Adrenal gland (tissue), 12 donors: ENCODE results near the gene CECR2. TPM values are rescaled to one million over a fixed set of nuclear protein-coding genes. Genes with fewer than 3 reads are reported as not detected.

Source experiments
- DNase-seq, 7 donors: peaks; one replicate each; pipeline ENCODE4 v3.0.0-alpha.2; 2019 to 2020
- H3K27ac ChIP-seq, 5 donors: fragments of 200-600 bp; sonication (generic) in 4 of 5; 1 replicate in 3 of 5; 2 replicates in 2 of 5; pipeline versions ENCODE4 v1.5.1 to v1.8.0; 2016 to 2020; ENCODE audit warnings: mild to moderate bottlenecking in 1 of 5
- H3K27me3 ChIP-seq: fragments of 200-600 bp; 2 replicates; pipeline ENCODE4 v1.8.0; 2021
- H3K36me3 ChIP-seq, 2 donors: fragments of 200-600 bp; replicated peaks in 1 of 2; 1 replicate in 1 of 2; 2 replicates in 1 of 2; pipeline versions ENCODE4 v1.5.1 to v1.8.0; 2018 to 2022
- H3K4me1 ChIP-seq, 2 donors: fragments of 200-600 bp; replicated peaks in 1 of 2; 1 replicate in 1 of 2; 2 replicates in 1 of 2; pipeline versions ENCODE4 v1.5.1 to v1.8.0; 2018 to 2021
- H3K4me3 ChIP-seq, 4 donors: fragments of 200-600 bp; sonication (generic) in 3 of 4; one replicate each; pipeline ENCODE4 v1.5.1; 2016 to 2018
- H3K9me3 ChIP-seq, 3 donors: fragments of 200-600 bp; sonication (generic) in 1 of 3; replicated peaks in 1 of 3; 1 replicate in 2 of 3; 2 replicates in 1 of 3; pipeline versions ENCODE4 v1.5.1 to v1.8.0; 2016 to 2021
- CTCF ChIP-seq, 6 experiments: fragments of 450-650 bp in 4 of 6; fragments of 200-600 bp in 2 of 6; sonication (generic) in 1 of 6; IDR thresholded peaks; 1 replicate in 5 of 6; 2 replicates in 1 of 6; pipeline versions ENCODE4 v1.5.1 to v1.8.0; 2016 to 2021; ENCODE audit warnings: antibody characterized with exemption in 6 of 6, mild to moderate bottlenecking in 2 of 6, moderate library complexity in 1 of 6
- POLR2A ChIP-seq, 2 donors: fragments of 450-650 bp; IDR thresholded peaks; one replicate each; pipeline ENCODE4 v1.6.1; 2017; ENCODE audit warnings: antibody characterized with exemption in 2 of 2, mild to moderate bottlenecking in 2 of 2, moderate library complexity in 1 of 2
- WGBS, 4 donors: extraction: QIAGEN DNeasy Blood & Tissue Kit in 2 of 4; methylation state at CpG; one replicate each; pipeline versions ENCODE4 v1.1.5 to v1.1.7; 2013 to 2017; 5-methylcytosine and 5-hydroxymethylcytosine counted together
- intact Hi-C, 2 donors: fragments of 100-400 bp; cut with DNase I; formaldehyde crosslinking; loops; one replicate each; pipeline versions ENCODE4 v1.14.1 to v1.15.0; 2022 to 2023
- polyA plus RNA-seq, 3 donors: library from polyadenylated mRNA; stranded (reverse); fragments of 200-250 nt in 2 of 3; fragments of 350-450 nt in 1 of 3; fragmentation: Illumina TruSeq in 1 of 3; extraction: RNeasy Lipid Tissue Mini Kit (QIAGEN cat#74804) in 1 of 3; gene quantifications; one replicate each; pipeline ENCODE4 v1.2.3, GENCODE V29; 2013 to 2014
- total RNA-seq, 9 donors: library from RNA; depleted of rRNA in 4 of 9; stranded (reverse); fragments of >200 nt in 4 of 9; fragments of 120-200 nt in 1 of 9; fragmentation: NEBNext Ultra II Directional in 1 of 9; extraction: Animal tissue kit (Norgen Biotek cat#: 25700) in 1 of 9; gene quantifications; one replicate each; pipeline versions ENCODE4 v1.1.0 to v1.2.4, GENCODE V29; 2013 to 2023
- donor health status: healthy with polysubstance abuse.
- donor health status: Bipolar disorder and iron deficiency.
- donor health status: DM: yes; HTN: yes; CAD: no.
- donor health status: DM: no; HTN: no; CAD: no.
- donor health status: DM: no; HTN: no; CAD: no.
- donor health status: DM: yes; HTN: yes; CAD: no.

Gene CECR2
- total and polyA plus RNA-seq, 12 donors, result 0.20 to 1.7 (median 0.67) TPM

- H3K36me3 ChIP-seq, result no peaks in the 10 kb centered on the region
- intact Hi-C loops, result no loop called here
- H3K27me3 ChIP-seq, result no peaks in the 10 kb centered on the region
- 41 to 66% (median 46%) methylated on average over 5 of the region's 5 CpGs for WGBS, 4 donors
- H3K4me1 ChIP-seq, result no peaks in the 10 kb centered on the region
- DNase-seq, result no peak
- H3K9me3 ChIP-seq, result no peaks in the 10 kb centered on the region
- TF ChIP-seq CTCF (IDR thresholded peaks at IDR 0.05), result no peak
- no peak for TF ChIP-seq POLR2A (IDR thresholded peaks at IDR 0.05)
- no peak overlapping the region for H3K4me3 ChIP-seq
- H3K27ac ChIP-seq, result no peak overlapping the region
These were observed 67.2 kb downstream of the CECR2 start for GRCh38 chr22:17436382-17436980.

- H3K27me3 ChIP-seq, result no peaks in the 10 kb centered on the region
- H3K36me3 ChIP-seq, result no peaks in the 10 kb centered on the region
- H3K9me3 ChIP-seq, result no peaks in the 10 kb centered on the region
- no peak overlapping the region for H3K4me3 ChIP-seq
- DNase-seq, result no peak
- 41 to 49% (median 41%) methylated on average over 8 of the region's 8 CpGs for WGBS, 4 donors
- H3K27ac ChIP-seq, result no peak overlapping the region
- TF ChIP-seq POLR2A (IDR thresholded peaks at IDR 0.05) (no peak), CTCF (IDR thresholded peaks at IDR 0.05) (no peak)
- intact Hi-C loops, result no loop called here
- no peaks in the 10 kb centered on the region for H3K4me1 ChIP-seq
These were observed 67.7 kb downstream of the CECR2 start for GRCh38 chr22:17436981-17437412.

- WGBS, 4 donors, result 82 to 97% (median 90%) methylated on average over 2 of the region's 2 CpGs
These were observed 68.8 kb downstream of the CECR2 start for GRCh38 chr22:17438026-17438425.

GRCh38 chr22:17441326-17441725 lies 72.1 kb downstream of the CECR2 start:
- no peak for TF ChIP-seq POLR2A (IDR thresholded peaks at IDR 0.05)
- TF ChIP-seq CTCF (IDR thresholded peaks at IDR 0.05), result no peak
- H3K4me3 ChIP-seq, result no peak overlapping the region
- WGBS, 4 donors, result 72 to 87% (median 77%) methylated on average over 5 of the region's 5 CpGs
- no peak overlapping the region for H3K27ac ChIP-seq
- no peaks in the 10 kb centered on the region for H3K27me3 ChIP-seq
- no peaks in the 10 kb centered on the region for H3K4me1 ChIP-seq
- intact Hi-C loops, result no loop called here
- H3K9me3 ChIP-seq, result no peaks in the 10 kb centered on the region
- no peak for DNase-seq
- no peaks in the 10 kb centered on the region for H3K36me3 ChIP-seq

More at GRCh38 chr22:17438026-17438425, 68.8 kb downstream of the CECR2 start:
- Histone ChIP-seq H3K27ac (no peak overlapping the region), H3K4me1 (no peaks in the 10 kb centered on the region), H3K9me3 (no peaks in the 10 kb centered on the region), H3K36me3 (no peaks in the 10 kb centered on the region), H3K4me3 (no peak overlapping the region), H3K27me3 (no peaks in the 10 kb centered on the region)
- TF ChIP-seq CTCF (IDR thresholded peaks at IDR 0.05) (no peak), POLR2A (IDR thresholded peaks at IDR 0.05) (no peak)
- DNase-seq, result no peak
- intact Hi-C loops, result no loop called here
